Fibroblast of lung (primary cell): Measurements from ENCODE around the gene RALGPS2.

Source experiments
- EZH2 ChIP-seq: IDR thresholded peaks from 2 replicates; pipeline ENCODE4 v1.5.1; 2012; ENCODE audit warnings: low read length, control low read depth, mild to moderate bottlenecking; ENCODE audit errors: missing control alignments
- TF ChIP-seq, protein P1 (sequence below), 2 donors: IDR thresholded peaks in 1 of 2; conservative IDR thresholded peaks in 1 of 2; 1 replicate in 1 of 2; 2 replicates in 1 of 2; pipeline ENCODE4 v1.5.1; 2011 to 2012; ENCODE audit warnings: low read length in 2 of 2, control low read depth in 1 of 2, inconsistent platforms in 1 of 2, low read depth in 1 of 2, mild to moderate bottlenecking in 1 of 2

DNA sequence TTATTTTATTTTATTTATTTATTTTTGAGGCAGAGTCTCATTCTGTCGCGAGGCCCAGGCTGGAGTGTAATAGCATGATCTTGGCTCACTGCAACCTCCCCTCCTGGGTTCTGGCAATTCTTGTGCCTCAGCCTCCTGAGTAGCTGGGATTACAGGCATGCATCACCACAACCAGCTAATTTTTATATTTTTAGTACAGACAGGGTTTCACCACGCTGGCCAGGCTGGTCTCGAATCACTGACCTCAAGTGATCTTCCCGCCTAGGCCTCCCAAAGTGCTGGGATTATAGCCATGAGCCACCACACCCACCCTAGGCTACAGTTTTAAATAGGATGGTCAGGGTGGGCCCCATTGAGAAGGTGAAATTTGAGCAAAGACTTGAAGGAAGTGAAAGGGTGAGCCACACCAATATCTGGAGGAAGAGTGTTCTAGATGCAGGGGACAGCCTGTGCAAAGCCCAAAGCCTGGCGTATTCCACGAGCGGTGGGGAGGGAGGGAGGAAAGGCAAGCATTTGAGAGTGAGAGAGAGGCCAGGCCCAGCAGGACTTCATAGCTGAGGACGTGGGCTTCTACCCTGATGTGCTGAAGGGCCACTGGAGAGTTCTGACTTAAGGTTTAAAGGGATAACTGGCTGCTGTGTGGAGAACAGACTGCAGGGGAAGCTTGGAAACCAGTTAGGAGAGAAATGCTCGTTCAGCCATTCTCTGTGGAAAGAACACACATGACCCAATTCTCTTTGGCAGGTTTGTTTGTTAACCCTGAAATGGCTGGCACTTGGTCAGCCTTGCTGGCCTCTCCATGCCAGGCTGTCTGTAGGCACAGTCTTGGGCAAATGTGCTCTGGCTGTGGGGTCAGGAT is 238.0 kb downstream of the RALGPS2 start:
- TF ChIP-seq, protein P1, sequence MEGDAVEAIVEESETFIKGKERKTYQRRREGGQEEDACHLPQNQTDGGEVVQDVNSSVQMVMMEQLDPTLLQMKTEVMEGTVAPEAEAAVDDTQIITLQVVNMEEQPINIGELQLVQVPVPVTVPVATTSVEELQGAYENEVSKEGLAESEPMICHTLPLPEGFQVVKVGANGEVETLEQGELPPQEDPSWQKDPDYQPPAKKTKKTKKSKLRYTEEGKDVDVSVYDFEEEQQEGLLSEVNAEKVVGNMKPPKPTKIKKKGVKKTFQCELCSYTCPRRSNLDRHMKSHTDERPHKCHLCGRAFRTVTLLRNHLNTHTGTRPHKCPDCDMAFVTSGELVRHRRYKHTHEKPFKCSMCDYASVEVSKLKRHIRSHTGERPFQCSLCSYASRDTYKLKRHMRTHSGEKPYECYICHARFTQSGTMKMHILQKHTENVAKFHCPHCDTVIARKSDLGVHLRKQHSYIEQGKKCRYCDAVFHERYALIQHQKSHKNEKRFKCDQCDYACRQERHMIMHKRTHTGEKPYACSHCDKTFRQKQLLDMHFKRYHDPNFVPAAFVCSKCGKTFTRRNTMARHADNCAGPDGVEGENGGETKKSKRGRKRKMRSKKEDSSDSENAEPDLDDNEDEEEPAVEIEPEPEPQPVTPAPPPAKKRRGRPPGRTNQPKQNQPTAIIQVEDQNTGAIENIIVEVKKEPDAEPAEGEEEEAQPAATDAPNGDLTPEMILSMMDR (conservative IDR thresholded peaks at IDR 0.05 in 1 of 2, IDR thresholded peaks at IDR 0.05 in 1 of 2; ENCODE audit: low read depth in 1 of 2, low read length in 2 of 2), result no peak
- no peak for TF ChIP-seq EZH2
